Lower leg skin (tissue), 4 donors: Measurements from ENCODE around the gene ACOT11. TPM values are rescaled to one million over a fixed set of nuclear protein-coding genes. Genes with fewer than 3 reads are reported as not detected.

Experiments used
- DNase-seq, 2 donors: peaks; one replicate each; pipeline ENCODE4 v3.0.0-alpha.2; 2019; ENCODE audit warnings: low spot score in 2 of 2
- H3K4me3 ChIP-seq: fragments of 200-600 bp; sonication (generic); 2 replicates; pipeline ENCODE4 v1.5.1; 2017; ENCODE audit warnings: mild to moderate bottlenecking, low read depth; ENCODE audit not compliant: poor library complexity, severe bottlenecking
- POLR2A ChIP-seq, 2 donors: fragments of 450-650 bp; IDR thresholded peaks; one replicate each; pipeline ENCODE4 v1.6.1; 2016 to 2017; ENCODE audit warnings: antibody characterized with exemption in 2 of 2, mild to moderate bottlenecking in 1 of 2, moderate library complexity in 1 of 2
- WGBS, 2 donors: methylation state at CpG; one replicate each; pipeline ENCODE4 v1.1.5; 2018; 5-methylcytosine and 5-hydroxymethylcytosine counted together
- intact Hi-C: fragments of 100-400 bp; cut with DNase I; formaldehyde crosslinking; loops from one replicate; pipeline ENCODE4 v1.15.0; 2023; ENCODE audit warnings: low total_unique reads
- total RNA-seq, 4 donors: library from RNA; depleted of rRNA; stranded (reverse); fragments of >200 nt; gene quantifications; one replicate each; pipeline ENCODE4 v1.1.0, GENCODE V29; 2016
- TF ChIP-seq, protein P1 (sequence below), 3 donors: fragments of 450-650 bp; IDR thresholded peaks; one replicate each; pipeline ENCODE4 v1.5.1; 2016; ENCODE audit warnings: antibody characterized with exemption in 3 of 3, mild to moderate bottlenecking in 3 of 3, moderate library complexity in 2 of 3

ACOT11 gene
- total RNA-seq, 4 donors from 2014 or later, result 1.9 to 3.9 (median 2.2) TPM

DNA sequence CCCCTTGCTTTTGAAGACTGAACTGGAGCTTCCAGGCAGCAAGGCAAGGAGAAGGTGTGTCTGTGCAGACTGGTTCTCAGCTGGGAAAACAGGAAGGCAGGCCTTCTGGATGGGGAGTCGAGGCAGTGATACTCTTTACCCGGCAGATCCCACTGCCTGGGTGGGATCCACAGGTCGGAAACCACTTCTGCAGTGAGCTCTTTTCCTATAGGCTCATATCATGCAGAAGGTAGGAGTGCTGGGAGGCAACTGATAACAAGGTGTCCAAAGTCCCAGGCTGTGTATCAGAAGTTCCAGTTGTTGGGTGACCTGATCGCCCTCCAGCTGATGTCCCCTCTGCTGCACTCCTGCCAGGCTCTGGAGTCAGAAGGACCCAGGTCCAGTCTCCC is 17.1 kb downstream of the ACOT11 start:
- no peak overlapping the region for H3K4me3 ChIP-seq
- TF ChIP-seq, protein P1, sequence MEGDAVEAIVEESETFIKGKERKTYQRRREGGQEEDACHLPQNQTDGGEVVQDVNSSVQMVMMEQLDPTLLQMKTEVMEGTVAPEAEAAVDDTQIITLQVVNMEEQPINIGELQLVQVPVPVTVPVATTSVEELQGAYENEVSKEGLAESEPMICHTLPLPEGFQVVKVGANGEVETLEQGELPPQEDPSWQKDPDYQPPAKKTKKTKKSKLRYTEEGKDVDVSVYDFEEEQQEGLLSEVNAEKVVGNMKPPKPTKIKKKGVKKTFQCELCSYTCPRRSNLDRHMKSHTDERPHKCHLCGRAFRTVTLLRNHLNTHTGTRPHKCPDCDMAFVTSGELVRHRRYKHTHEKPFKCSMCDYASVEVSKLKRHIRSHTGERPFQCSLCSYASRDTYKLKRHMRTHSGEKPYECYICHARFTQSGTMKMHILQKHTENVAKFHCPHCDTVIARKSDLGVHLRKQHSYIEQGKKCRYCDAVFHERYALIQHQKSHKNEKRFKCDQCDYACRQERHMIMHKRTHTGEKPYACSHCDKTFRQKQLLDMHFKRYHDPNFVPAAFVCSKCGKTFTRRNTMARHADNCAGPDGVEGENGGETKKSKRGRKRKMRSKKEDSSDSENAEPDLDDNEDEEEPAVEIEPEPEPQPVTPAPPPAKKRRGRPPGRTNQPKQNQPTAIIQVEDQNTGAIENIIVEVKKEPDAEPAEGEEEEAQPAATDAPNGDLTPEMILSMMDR (IDR thresholded peaks at IDR 0.05), result no peak
- no peak for TF ChIP-seq POLR2A (IDR thresholded peaks at IDR 0.05)
- DNase-seq, result no peak
- WGBS, 2 donors, result 90 to 91% methylated on average over 4 of the region's 4 CpGs
- intact Hi-C loops, result no loop called here

DNA sequence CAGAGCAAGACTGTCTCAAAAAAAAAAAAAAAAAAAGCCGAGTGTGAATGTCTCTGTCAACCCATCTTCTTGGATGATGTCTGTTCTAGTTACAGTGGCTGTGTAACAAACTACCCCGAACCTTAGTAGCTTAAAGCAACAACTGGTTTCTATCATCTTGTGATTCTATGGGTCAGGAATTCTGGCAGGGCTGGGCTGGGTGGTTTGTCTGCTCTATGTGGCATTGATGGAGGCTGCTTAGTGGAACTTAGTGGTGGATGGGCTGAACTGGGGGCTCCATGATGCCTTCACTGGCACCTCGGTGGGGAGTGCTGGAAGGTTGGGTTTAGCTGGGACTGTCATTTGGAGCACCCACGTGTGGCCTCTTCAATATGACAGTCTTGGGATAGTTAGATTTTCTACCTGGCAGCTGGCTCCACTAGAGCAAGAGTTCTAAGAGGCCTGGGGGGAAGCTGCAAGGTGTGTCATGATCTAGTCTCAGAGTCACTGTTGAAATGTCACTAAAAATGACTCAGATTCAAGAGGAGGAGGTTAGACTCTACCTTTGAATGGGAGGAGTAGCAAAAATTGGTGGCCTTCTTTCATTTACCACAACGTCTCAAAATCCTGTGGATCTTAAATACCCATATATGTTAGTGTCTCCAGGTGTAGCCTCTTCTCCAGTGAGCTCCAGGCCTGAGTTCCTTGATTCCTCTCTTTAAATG is 18.6 kb downstream of the ACOT11 start:
- no peak for DNase-seq
- WGBS, 2 donors, result 84 to 86% methylated on average over 5 of the region's 5 CpGs
- no peak overlapping the region for H3K4me3 ChIP-seq
- intact Hi-C loops, result no loop called here
- TF ChIP-seq POLR2A (IDR thresholded peaks at IDR 0.05), result no peak
- TF ChIP-seq, protein P1 (IDR thresholded peaks at IDR 0.05), result no peak

DNA sequence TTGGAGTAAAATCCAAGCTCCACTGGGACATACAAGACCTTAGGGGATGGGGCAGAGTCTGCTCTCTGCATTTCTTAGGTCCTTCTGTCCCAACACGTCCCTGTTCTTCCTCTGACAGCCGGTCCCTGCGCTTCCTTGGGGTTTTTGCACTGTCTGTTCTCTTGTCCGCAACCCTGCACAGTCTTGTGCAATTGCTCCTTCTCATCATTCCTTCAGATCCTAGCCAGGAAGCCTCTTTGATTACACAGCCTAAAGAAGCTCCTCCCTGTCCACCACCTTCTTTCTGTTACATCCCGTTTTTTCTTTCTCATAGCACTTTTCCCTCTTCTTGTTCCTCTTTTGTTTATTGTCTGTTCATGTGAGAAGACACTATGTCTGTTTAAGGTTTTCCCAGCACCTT is 19.9 kb downstream of the ACOT11 start:
- 55 to 56% methylated on average over 5 of the region's 5 CpGs for WGBS, 2 donors
- intact Hi-C loops, result no loop called here
- no peak for TF ChIP-seq POLR2A (IDR thresholded peaks at IDR 0.05)
- TF ChIP-seq, protein P1 (IDR thresholded peaks at IDR 0.05), result no peak
- no peak overlapping the region for H3K4me3 ChIP-seq
- peak in 1 of 2 donors; percentile 35 for DNase-seq

DNA sequence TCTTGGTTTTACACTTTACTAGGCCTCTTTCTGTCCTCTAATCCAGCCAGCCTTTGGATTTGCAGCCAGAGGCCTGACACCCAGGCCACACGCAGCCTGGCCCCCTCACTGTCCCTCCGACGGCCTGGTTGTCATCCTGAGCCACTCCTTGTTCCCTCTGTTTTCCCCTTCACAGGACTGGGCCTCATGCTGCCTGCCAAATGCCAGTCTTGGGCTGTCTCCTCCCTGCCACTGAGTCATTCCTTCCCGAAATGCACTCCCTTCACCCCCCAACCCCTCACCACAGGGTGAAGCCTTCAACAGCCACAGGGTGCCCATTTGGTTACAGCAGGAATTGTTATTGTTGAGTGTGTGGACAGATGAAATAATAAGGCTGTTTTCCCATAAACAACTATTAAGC is 21.3 kb downstream of the ACOT11 start:
- DNase-seq, result no peak

DNA sequence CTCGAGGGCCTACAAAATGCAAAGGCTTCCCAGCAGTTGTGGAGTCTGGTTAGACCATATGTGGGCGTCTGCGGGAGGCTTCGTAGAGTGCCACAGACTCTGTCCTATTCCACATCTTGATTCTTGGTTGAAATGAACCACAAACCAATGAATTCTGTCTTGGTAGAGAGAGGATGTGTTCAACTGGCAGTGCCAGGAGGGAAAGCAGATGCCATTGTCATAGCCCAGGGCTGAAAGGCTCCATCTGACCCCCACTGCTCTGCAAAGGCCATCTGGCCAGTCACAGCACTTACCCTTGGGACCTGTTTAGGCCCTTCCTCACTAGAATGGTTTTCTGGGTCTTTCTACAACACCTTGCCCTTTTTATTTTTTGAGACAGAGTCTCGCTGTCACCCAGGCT is 22.1 kb downstream of the ACOT11 start:
- 93% methylated on average over 5 of the region's 5 CpGs for WGBS, 2 donors
- intact Hi-C loops, result no loop called here
- no peak for DNase-seq
- TF ChIP-seq, protein P1 (IDR thresholded peaks at IDR 0.05), result no peak
- no peak for TF ChIP-seq POLR2A (IDR thresholded peaks at IDR 0.05)
- no peak overlapping the region for H3K4me3 ChIP-seq

More for the DNA sequence above, 21.3 kb downstream of the ACOT11 start:
- no peak overlapping the region for H3K4me3 ChIP-seq
- TF ChIP-seq, protein P1 (IDR thresholded peaks at IDR 0.05), result no peak
- no peak for TF ChIP-seq POLR2A (IDR thresholded peaks at IDR 0.05)
- 52 to 73% methylated on average over 4 of the region's 4 CpGs for WGBS, 2 donors
- intact Hi-C loops, result no loop called here

DNA sequence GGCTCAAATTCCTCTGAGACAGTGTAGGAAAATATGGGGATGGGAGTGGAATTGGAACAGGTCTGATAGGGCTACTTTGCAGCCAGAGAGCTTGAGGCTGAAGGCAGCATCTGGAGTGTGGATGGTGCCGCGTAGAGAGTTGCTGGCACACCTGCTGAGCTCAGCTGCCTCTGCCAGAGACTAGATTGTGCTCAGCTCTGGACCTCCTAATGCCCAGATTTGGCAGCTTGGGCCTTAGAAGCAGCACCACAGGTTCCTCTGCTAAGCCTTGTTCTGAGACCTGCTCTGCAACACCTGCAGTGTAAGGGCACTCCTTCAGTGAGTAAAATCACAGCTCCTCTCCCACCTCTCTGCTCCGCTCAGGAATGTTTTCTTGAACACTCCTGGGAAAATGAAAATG is 23.3 kb downstream of the ACOT11 start:
- 57 to 64% methylated on average over 3 of the region's 3 CpGs for WGBS, 2 donors
- DNase-seq, result no peak
- no peak for TF ChIP-seq POLR2A (IDR thresholded peaks at IDR 0.05)
- TF ChIP-seq, protein P1 (IDR thresholded peaks at IDR 0.05), result no peak
- intact Hi-C loops, result no loop called here
- H3K4me3 ChIP-seq, result no peak overlapping the region
